ENCODE results near the gene CST7. TPM values are rescaled to one million over a fixed set of nuclear protein-coding genes. Genes with fewer than 3 reads are reported as not detected.

Gene CST7, protein sequence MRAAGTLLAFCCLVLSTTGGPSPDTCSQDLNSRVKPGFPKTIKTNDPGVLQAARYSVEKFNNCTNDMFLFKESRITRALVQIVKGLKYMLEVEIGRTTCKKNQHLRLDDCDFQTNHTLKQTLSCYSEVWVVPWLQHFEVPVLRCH
- total RNA-seq, result 1 to 10 TPM; 2.7 to 3.2 TPM

DNA sequence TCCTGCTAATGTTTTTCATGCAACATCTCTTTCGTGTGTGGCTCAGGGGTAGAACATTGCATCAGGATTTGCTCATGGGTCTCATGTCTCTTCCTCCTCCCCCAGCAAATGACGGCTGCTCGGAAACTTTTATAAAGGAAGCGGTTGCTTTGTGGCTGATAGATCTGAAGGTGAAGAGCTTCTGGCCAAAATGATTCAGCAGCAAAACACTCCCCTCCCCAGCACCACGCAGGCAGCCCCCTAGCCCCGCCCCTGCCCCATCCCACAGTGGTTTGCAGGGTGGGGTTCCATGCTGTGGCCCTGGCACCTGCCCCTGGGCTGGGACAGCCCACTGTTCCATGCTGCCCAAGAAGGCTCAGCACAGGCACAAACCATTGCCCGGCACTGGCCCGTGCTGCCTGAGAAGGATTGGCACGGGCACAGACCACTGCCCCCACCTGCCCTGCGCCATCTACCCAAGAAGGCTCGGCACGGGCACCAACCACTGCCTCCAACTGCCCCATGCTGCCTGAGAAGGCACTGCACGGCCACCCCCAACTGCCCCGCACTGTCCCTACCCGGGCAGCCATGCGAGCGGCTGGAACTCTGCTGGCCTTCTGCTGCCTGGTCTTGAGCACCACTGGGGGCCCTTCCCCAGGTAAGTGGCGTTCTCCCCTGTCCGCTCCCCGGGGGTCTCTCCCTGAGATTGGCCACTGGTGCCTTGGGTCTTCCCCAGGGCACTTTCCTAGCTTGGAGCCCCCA is at the start of gene CST7:
Gene CST7, plus strand, starts transcription at position 331 of the 741 bp plus-strand sequence. Its CDS starts 237 bp downstream, at position 568.
- no peaks in the 10 kb centered on the region for H3K36me3 ChIP-seq
- TF ChIP-seq, protein P1, sequence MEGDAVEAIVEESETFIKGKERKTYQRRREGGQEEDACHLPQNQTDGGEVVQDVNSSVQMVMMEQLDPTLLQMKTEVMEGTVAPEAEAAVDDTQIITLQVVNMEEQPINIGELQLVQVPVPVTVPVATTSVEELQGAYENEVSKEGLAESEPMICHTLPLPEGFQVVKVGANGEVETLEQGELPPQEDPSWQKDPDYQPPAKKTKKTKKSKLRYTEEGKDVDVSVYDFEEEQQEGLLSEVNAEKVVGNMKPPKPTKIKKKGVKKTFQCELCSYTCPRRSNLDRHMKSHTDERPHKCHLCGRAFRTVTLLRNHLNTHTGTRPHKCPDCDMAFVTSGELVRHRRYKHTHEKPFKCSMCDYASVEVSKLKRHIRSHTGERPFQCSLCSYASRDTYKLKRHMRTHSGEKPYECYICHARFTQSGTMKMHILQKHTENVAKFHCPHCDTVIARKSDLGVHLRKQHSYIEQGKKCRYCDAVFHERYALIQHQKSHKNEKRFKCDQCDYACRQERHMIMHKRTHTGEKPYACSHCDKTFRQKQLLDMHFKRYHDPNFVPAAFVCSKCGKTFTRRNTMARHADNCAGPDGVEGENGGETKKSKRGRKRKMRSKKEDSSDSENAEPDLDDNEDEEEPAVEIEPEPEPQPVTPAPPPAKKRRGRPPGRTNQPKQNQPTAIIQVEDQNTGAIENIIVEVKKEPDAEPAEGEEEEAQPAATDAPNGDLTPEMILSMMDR (IDR thresholded peaks at IDR 0.05), result no peak
- no peak within 1 kb of the TSS for H3K4me3 ChIP-seq
- H3K4me1 ChIP-seq, result peaks cover 0 to 7% of the 10 kb centered on the region in 2 donors
- H3K27me3 ChIP-seq, result no peaks in the 10 kb centered on the region
- peaks cover 0 to 16% of the 10 kb centered on the region in 2 donors for H3K9me3 ChIP-seq
- H3K27ac ChIP-seq, result no peak within 1 kb of the TSS
- no peak for DNase-seq (ENCODE audit: low spot score)

DNA sequence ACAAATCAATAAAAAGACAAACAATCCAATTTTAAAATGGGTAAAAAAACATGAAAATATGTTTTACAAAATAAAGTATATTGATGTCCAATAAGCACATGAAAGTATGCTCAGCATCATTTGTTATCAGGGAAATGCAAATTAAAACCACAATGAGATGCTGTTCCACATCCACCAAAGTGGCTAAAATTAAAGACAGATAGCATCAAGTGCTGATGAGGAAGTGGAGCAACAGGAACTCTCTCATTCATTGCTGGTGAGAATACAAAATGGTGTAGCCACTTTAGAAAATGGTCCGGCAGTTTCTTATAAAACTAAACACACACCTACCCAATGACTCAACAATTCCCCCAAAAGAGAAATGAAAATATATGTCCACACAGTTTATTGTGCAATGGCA is 42.3 kb upstream of the CST7 start:
- TF ChIP-seq, protein P1 (IDR thresholded peaks at IDR 0.05), result no peak
- no peaks in the 10 kb centered on the region for H3K36me3 ChIP-seq
- no peak overlapping the region for H3K27ac ChIP-seq
- H3K4me1 ChIP-seq, result no peaks in the 10 kb centered on the region
- H3K27me3 ChIP-seq, result no peaks in the 10 kb centered on the region
- peaks cover 0 to 19% of the 10 kb centered on the region in 2 donors for H3K9me3 ChIP-seq
- DNase-seq (ENCODE audit: low spot score), result no peak
- no peak overlapping the region for H3K4me3 ChIP-seq

DNA sequence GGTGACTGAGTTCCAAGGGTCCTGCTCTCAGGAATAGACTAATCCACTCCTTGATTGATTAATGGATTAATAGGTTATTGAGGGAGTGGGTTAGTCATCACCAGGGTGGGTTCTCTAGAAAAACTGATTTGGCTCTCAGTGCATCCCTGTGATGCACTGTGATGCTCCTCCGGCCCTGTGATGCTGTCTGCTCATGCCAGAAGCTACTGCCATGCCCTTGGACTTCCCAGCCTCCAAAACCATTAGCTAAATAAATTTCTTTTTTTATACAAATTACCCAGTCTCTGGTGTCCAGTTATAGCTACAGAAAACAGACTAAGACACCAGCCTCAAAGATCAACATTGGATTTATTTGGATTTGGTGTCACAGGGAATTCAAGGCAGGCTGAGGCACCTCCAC is 40.4 kb upstream of the CST7 start:
- Histone ChIP-seq H3K4me3 (no peak overlapping the region), H3K9me3 (peaks cover 0 to 19% of the 10 kb centered on the region in 2 donors), H3K4me1 (no peaks in the 10 kb centered on the region), H3K36me3 (no peaks in the 10 kb centered on the region), H3K27ac (no peak overlapping the region), H3K27me3 (no peaks in the 10 kb centered on the region)
- no peak for DNase-seq (ENCODE audit: low spot score)
- TF ChIP-seq, protein P1 (IDR thresholded peaks at IDR 0.05), result no peak

DNA sequence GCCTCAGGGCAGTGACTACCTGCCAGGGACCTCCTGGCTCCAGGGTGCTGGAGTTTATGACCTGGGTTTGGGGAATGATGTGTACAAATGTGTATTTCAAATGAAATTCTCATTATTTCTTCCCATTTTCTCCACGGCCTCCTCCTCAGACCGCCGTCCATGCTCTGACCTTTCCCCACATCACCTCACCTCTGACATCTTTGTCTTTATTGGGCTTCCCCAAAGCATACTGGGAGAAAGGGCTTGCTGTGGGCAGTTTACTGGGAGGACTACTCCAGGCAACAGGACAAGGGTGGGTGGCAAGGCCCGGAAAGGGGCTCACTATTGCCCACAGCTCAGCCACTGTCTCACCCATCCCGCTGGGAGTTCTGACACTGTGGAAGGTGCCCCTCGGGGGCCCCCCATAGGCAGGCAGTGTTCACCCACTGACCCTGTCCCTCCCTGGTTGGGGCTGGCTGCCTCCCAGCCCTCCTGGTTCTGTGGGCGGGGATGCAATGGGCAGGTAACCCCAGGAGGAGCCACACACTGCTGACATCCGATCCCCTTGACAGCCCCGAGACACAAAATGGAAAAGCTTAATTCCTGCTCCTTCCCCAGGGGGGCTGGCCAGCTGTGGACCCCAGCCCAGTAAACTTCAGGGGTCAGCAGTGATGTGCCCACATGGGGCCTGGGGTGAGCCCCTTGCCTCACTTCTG is 39.8 kb upstream of the CST7 start:
- no peak overlapping the region for H3K4me3 ChIP-seq
- H3K27me3 ChIP-seq, result no peaks in the 10 kb centered on the region
- no peak overlapping the region for H3K27ac ChIP-seq
- H3K36me3 ChIP-seq, result no peaks in the 10 kb centered on the region
- H3K9me3 ChIP-seq, result peaks cover 0 to 19% of the 10 kb centered on the region in 2 donors
- H3K4me1 ChIP-seq, result no peaks in the 10 kb centered on the region
- TF ChIP-seq, protein P1 (IDR thresholded peaks at IDR 0.05), result no peak
- no peak for DNase-seq (ENCODE audit: low spot score)

DNA sequence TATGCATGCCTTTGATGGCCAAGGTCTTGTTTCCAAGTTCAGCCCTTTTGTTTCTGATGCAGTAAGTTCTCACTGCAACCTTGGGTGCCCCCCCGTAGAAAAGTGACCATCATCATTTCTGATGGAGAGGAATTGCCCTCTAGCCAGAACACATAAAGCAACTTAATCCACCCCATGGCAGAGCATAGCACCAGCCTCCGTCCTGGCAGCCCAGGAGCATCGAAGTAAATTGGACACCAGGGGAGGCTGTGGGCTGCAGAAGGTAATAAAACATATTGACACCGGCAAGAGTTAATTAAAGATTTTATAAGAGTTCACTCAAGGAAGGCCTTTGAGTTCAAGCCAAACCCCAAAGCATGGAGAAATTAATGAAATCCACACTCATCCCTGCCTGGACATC is 39.2 kb upstream of the CST7 start:
- DNase-seq (ENCODE audit: low spot score), result no peak
- Histone ChIP-seq H3K27ac (no peak overlapping the region), H3K27me3 (no peaks in the 10 kb centered on the region), H3K36me3 (no peaks in the 10 kb centered on the region), H3K9me3 (peaks cover 0 to 19% of the 10 kb centered on the region in 2 donors), H3K4me1 (no peaks in the 10 kb centered on the region), H3K4me3 (no peak overlapping the region)
- TF ChIP-seq, protein P1 (IDR thresholded peaks at IDR 0.05), result no peak

Measured in right atrium auricular region (tissue), 2 donors.